Heart left ventricle (tissue), 13 donors: Measurements from ENCODE around the gene SMAD9.

Source experiments
- CTCF ChIP-seq, 12 donors: fragments of 200-600 bp; sonication (generic) in 4 of 12; IDR thresholded peaks; one replicate each; pipeline versions ENCODE4 v1.5.0 to v1.8.0; 2018 to 2022; ENCODE audit warnings: antibody characterized with exemption in 12 of 12, mild to moderate bottlenecking in 5 of 12
- POLR2A ChIP-seq, 2 donors: fragments of 450-650 bp; IDR thresholded peaks; one replicate each; pipeline ENCODE4 v1.6.1; 2017; ENCODE audit warnings: antibody characterized with exemption in 2 of 2, mild to moderate bottlenecking in 2 of 2, moderate library complexity in 2 of 2
- donor health status: ischemic (EF 13 %, LVEDD 7.1; RV severe dilation, severe dysfunction).
- donor health status: DM: no; HTN: yes; CAD: no.
- donor health status: DM: no; HTN: no; CAD: no.
- donor health status: ischemic (EF 25% LVEDD 6.9; RV normal size, moderate dysfunction).
- donor health status: ischemic (EF 25% LVEDD 5.7; RV mildly dilated, moderate dysfunction).
- donor health status: ischemic (EF 35%, LVEDD 5.7; RV mildly dilated, moderate dysfunction).
- donor health status: nonischemic (EF 11% LVEDD 7.7; RV severe dilation, severe dysfunction).
- donor health status: DM: yes; HTN: yes; CAD: no.
- donor health status: PGD.
- donor health status: ischemic (EF 29% LVEDD 5.4; RV normal size, mild dysfunction).
- donor health status: nonischemic (EF 23%, LVEDD 6.1; RV moderate dilation, normal function).

- TF ChIP-seq CTCF (IDR thresholded peaks at IDR 0.05) (no peak), POLR2A (IDR thresholded peaks at IDR 0.05) (no peak)
Observed at GRCh38 chr13:36915106-36915505, 4.9 kb downstream of the SMAD9 start.
